Naive thymus-derived CD4-positive, alpha-beta T cell (primary cell): ENCODE results near the gene PGK2. TPM values are rescaled to one million over a fixed set of nuclear protein-coding genes. Genes with fewer than 3 reads are reported as not detected.

Experiments used
- ATAC-seq: fragments of 150-1000 bp; cut with Tn5 transposase; 2 replicates; pipeline ENCODE4 v1.10.0; 2021; ENCODE audit warnings: mild to moderate bottlenecking, moderate library complexity
- CTCF ChIA-PET: fragments of 350-600 bp; sonication (Branson Sonifier 250); formaldehyde crosslinking; loops from one replicate; lab custom pipeline; 2021; ENCODE audit warnings: antibody characterized with exemption; lab: Charles Lee
- POLR2A ChIA-PET: fragments of 350-600 bp; sonication (Branson Sonifier 250); formaldehyde crosslinking; loops from one replicate; lab custom pipeline; 2021; ENCODE audit warnings: antibody characterized with exemption, inconsistent platforms; lab: Charles Lee
- DNase-seq, 9 donors: peaks; one replicate each; pipeline versions ENCODE4 v3.0.0 to v3.0.0-alpha.2; 2020 to 2022; ENCODE audit warnings: mixed read lengths in 1 of 9
- H3K27ac ChIP-seq: one replicate; pipeline ENCODE4 v1.7.0; 2013; ENCODE audit warnings: mild to moderate bottlenecking, low read depth, low read length, moderate library complexity
- H3K27me3 ChIP-seq, 2 donors: one replicate each; pipeline ENCODE4 v1.7.0; 2013; ENCODE audit warnings: low read length in 2 of 2, mild to moderate bottlenecking in 2 of 2, moderate library complexity in 2 of 2; ENCODE audit not compliant: control insufficient read depth in 2 of 2, insufficient read depth in 2 of 2
- H3K36me3 ChIP-seq, 3 experiments: 1 replicate in 2 of 3; 2 replicates in 1 of 3; pipeline ENCODE4 v1.7.0; 2013; ENCODE audit warnings: low read length in 3 of 3, mild to moderate bottlenecking in 3 of 3, moderate library complexity in 1 of 3; ENCODE audit not compliant: insufficient read depth in 3 of 3, control insufficient read depth in 2 of 3
- H3K4me1 ChIP-seq, 2 donors: one replicate each; pipeline ENCODE4 v1.7.0; 2013; ENCODE audit warnings: low read length in 2 of 2, mild to moderate bottlenecking in 2 of 2, moderate library complexity in 1 of 2; ENCODE audit not compliant: control insufficient read depth in 2 of 2, insufficient read depth in 2 of 2
- H3K4me3 ChIP-seq: 2 replicates; pipeline ENCODE4 v1.7.0; 2013; ENCODE audit warnings: mild to moderate bottlenecking, low read length
- H3K9me3 ChIP-seq, 3 experiments: 1 replicate in 2 of 3; 2 replicates in 1 of 3; pipeline ENCODE4 v1.7.0; 2013; ENCODE audit warnings: low read length in 3 of 3; ENCODE audit not compliant: control insufficient read depth in 2 of 3
- H3K27ac Mint-ChIP-seq, 9 donors: one replicate each; pipeline ENCODE4 v1.8.0; 2020 to 2022; ENCODE audit warnings: mixed read lengths in 9 of 9, mild to moderate bottlenecking in 8 of 9, moderate library complexity in 5 of 9, inconsistent platforms in 2 of 9
- H3K27me3 Mint-ChIP-seq, 5 donors: one replicate each; pipeline ENCODE4 v1.8.0; 2021 to 2022; ENCODE audit warnings: mixed read lengths in 5 of 5, mild to moderate bottlenecking in 1 of 5
- H3K36me3 Mint-ChIP-seq, 5 donors: one replicate each; pipeline ENCODE4 v1.8.0; 2020 to 2022; ENCODE audit warnings: mixed read lengths in 5 of 5, mild to moderate bottlenecking in 3 of 5, inconsistent platforms in 1 of 5
- H3K4me1 Mint-ChIP-seq, 7 donors: one replicate each; pipeline ENCODE4 v1.8.0; 2020 to 2022; ENCODE audit warnings: mixed read lengths in 7 of 7, mild to moderate bottlenecking in 3 of 7, inconsistent platforms in 1 of 7
- H3K4me3 Mint-ChIP-seq, 10 donors: one replicate each; pipeline ENCODE4 v1.8.0; 2020 to 2022; ENCODE audit warnings: mild to moderate bottlenecking in 10 of 10, mixed read lengths in 10 of 10, moderate library complexity in 6 of 10, inconsistent platforms in 2 of 10
- H3K9me3 Mint-ChIP-seq, 11 donors: one replicate each; pipeline ENCODE4 v1.8.0; 2020 to 2022; ENCODE audit warnings: mixed read lengths in 11 of 11, mild to moderate bottlenecking in 4 of 11, inconsistent platforms in 1 of 11, moderate library complexity in 1 of 11
- intact Hi-C, 2 donors: fragments of 100-400 bp; cut with micrococcal nuclease; formaldehyde crosslinking; loops; one replicate each; pipeline ENCODE4 v1.15.1; 2023
- polyA plus RNA-seq, 2 donors: library from polyadenylated mRNA; unstranded; fragments of 300-500 nt; fragmentation: Illumina TruSeq; gene quantifications; one replicate each; pipeline ENCODE4 v1.2.3, GENCODE V29; 2021
- total RNA-seq, 6 experiments: library from RNA in 5 of 6; stranded (reverse) in 5 of 6; gene quantifications; 1 replicate in 5 of 6; 2 replicates in 1 of 6; pipeline ENCODE4 v1.2.3 and lab custom pipeline; 2021 to 2026

Gene PGK2
- total and polyA plus RNA-seq, 7 experiments from 2014 or later, result not detected

GRCh38 chr6:49782293-49782692 is 4.8 kb downstream of the PGK2 start:
- H3K27me3 Mint-ChIP-seq, result no peaks in the 10 kb centered on the region
- Histone ChIP-seq H3K4me3 (no peak overlapping the region), H3K9me3 (no peaks in the 10 kb centered on the region), H3K27ac (no peak overlapping the region), H3K27me3 (no peaks in the 10 kb centered on the region), H3K4me1 (no peaks in the 10 kb centered on the region), H3K36me3 (no peaks in the 10 kb centered on the region)
- no peak overlapping the region for H3K4me3 Mint-ChIP-seq
- no peak overlapping the region for H3K27ac Mint-ChIP-seq
- CTCF ChIA-PET, result no interaction called here
- no peaks in the 10 kb centered on the region for H3K4me1 Mint-ChIP-seq
- no peak for ATAC-seq
- DNase-seq, result no peak
- POLR2A ChIA-PET, result no interaction called here
- H3K36me3 Mint-ChIP-seq, result no peaks in the 10 kb centered on the region
- intact Hi-C loops, result no loop called here
- H3K9me3 Mint-ChIP-seq, result peaks cover 0 to 5% (median 0%) of the 10 kb centered on the region in 11 donors

DNA sequence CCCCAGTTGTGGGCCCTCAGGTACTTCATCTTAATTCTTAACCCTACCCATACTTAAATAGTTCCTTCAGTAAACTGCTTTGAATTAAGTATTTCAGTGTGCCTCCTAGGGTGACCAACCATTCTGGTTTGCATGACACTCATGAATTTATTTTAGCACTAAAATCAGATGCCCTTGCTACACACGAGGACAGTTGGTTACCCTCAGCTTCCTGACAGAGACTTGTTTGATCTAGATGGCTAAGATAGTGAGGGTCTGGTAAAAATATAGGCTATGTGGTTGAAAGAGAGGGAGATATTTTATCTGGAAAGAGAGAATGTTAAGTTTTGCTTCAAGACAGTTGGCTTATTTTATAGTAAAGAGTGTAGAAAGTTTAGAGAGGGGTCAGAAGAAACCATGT is 10.6 kb downstream of the PGK2 start:
- H3K36me3 ChIP-seq, result no peaks in the 10 kb centered on the region
- no peaks in the 10 kb centered on the region for H3K27me3 ChIP-seq
- Mint-ChIP-seq H3K27ac (no peak overlapping the region), H3K4me1 (no peaks in the 10 kb centered on the region), H3K9me3 (peaks cover 0 to 7% (median 2%) of the 10 kb centered on the region in 11 donors), H3K4me3 (no peak overlapping the region), H3K27me3 (no peaks in the 10 kb centered on the region), H3K36me3 (peaks cover 0 to 5% (median 0%) of the 10 kb centered on the region in 5 donors)
- no peak overlapping the region for H3K4me3 ChIP-seq
- ATAC-seq (no peak), DNase-seq (no peak)
- H3K27ac ChIP-seq, result no peak overlapping the region
- H3K9me3 ChIP-seq, result no peaks in the 10 kb centered on the region
- no peaks in the 10 kb centered on the region for H3K4me1 ChIP-seq
- CTCF ChIA-PET, result no interaction called here
- intact Hi-C loops, result no loop called here
- POLR2A ChIA-PET, result no interaction called here

DNA sequence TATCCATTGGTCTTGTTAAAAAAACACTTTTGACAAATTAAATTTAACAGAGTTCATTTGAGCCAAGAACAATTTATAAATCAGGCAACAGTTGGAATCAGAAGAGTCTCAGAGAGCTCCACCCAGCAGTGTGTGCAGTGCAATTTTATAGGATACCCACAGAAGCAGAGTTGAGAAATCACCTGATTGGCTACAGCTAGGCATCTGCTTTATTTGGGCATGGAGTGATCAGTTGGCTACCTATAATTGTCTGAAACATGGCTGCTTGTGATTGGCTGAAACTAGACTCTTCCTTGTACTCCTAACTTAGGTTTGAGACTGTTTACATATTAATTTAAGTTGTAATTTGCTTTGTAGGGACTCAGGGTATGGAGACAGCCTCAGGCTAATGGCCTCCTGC is 12.0 kb downstream of the PGK2 start:
- no peak overlapping the region for H3K27ac Mint-ChIP-seq
- peaks cover 0 to 5% (median 0%) of the 10 kb centered on the region in 5 donors for H3K36me3 Mint-ChIP-seq
- ATAC-seq (no peak), DNase-seq (no peak)
- Histone ChIP-seq H3K27ac (no peak overlapping the region), H3K9me3 (no peaks in the 10 kb centered on the region), H3K4me1 (no peaks in the 10 kb centered on the region), H3K27me3 (no peaks in the 10 kb centered on the region), H3K4me3 (no peak overlapping the region), H3K36me3 (no peaks in the 10 kb centered on the region)
- peaks cover 0 to 7% (median 2%) of the 10 kb centered on the region in 11 donors for H3K9me3 Mint-ChIP-seq
- intact Hi-C loops, result no loop called here
- POLR2A ChIA-PET, result no interaction called here
- H3K4me3 Mint-ChIP-seq, result no peak overlapping the region
- H3K27me3 Mint-ChIP-seq, result no peaks in the 10 kb centered on the region
- CTCF ChIA-PET, result no interaction called here
- H3K4me1 Mint-ChIP-seq, result no peaks in the 10 kb centered on the region

DNA sequence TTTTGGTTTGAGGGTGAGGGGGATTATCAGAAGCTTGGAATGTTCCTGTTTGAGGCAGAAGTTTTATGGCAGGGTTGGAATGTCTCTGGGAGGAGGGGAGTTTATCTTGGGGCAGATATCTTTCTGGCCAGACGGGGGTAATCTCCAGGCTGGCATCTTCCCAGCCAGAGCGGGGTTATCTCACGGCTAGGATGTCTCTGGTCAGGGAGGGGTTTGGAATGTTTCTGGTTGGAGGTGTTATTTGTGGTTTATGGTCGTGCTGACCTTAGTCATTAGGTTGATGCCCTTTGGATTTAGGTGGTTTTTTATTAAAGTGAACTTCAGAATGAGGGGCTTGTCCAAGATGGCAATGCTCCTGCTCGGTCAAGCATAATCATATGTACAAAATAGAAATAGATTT is 14.8 kb downstream of the PGK2 start:
- Mint-ChIP-seq H3K27me3 (no peaks in the 10 kb centered on the region), H3K9me3 (peaks cover 0 to 7% (median 2%) of the 10 kb centered on the region in 11 donors), H3K4me3 (no peak overlapping the region), H3K4me1 (no peaks in the 10 kb centered on the region), H3K27ac (no peak overlapping the region), H3K36me3 (peaks cover 0 to 5% (median 0%) of the 10 kb centered on the region in 5 donors)
- no peaks in the 10 kb centered on the region for H3K4me1 ChIP-seq
- CTCF ChIA-PET, result no interaction called here
- no peaks in the 10 kb centered on the region for H3K9me3 ChIP-seq
- no peak overlapping the region for H3K27ac ChIP-seq
- no peak overlapping the region for H3K4me3 ChIP-seq
- ATAC-seq (no peak), DNase-seq (no peak)
- intact Hi-C loops, result no loop called here
- no peaks in the 10 kb centered on the region for H3K36me3 ChIP-seq
- no peaks in the 10 kb centered on the region for H3K27me3 ChIP-seq
- POLR2A ChIA-PET, result no interaction called here

- H3K36me3 ChIP-seq, result no peaks in the 10 kb centered on the region
- no peak for ATAC-seq
- H3K4me3 ChIP-seq, result no peak overlapping the region
- H3K36me3 Mint-ChIP-seq, result no peaks in the 10 kb centered on the region
- no peak overlapping the region for H3K4me3 Mint-ChIP-seq
- POLR2A ChIA-PET, result no interaction called here
- no peaks in the 10 kb centered on the region for H3K27me3 ChIP-seq
- DNase-seq, result no peak
- intact Hi-C loops, result no loop called here
- H3K9me3 Mint-ChIP-seq, result peaks cover 0 to 17% (median 2%) of the 10 kb centered on the region in 11 donors
- H3K9me3 ChIP-seq, result no peaks in the 10 kb centered on the region
- H3K27me3 Mint-ChIP-seq, result no peaks in the 10 kb centered on the region
- no peaks in the 10 kb centered on the region for H3K4me1 ChIP-seq
- no peaks in the 10 kb centered on the region for H3K4me1 Mint-ChIP-seq
- CTCF ChIA-PET, result no interaction called here
- H3K27ac ChIP-seq, result no peak overlapping the region
- no peak overlapping the region for H3K27ac Mint-ChIP-seq
Observed at GRCh38 chr6:49766762-49767161, 20.3 kb downstream of the PGK2 start.

DNA sequence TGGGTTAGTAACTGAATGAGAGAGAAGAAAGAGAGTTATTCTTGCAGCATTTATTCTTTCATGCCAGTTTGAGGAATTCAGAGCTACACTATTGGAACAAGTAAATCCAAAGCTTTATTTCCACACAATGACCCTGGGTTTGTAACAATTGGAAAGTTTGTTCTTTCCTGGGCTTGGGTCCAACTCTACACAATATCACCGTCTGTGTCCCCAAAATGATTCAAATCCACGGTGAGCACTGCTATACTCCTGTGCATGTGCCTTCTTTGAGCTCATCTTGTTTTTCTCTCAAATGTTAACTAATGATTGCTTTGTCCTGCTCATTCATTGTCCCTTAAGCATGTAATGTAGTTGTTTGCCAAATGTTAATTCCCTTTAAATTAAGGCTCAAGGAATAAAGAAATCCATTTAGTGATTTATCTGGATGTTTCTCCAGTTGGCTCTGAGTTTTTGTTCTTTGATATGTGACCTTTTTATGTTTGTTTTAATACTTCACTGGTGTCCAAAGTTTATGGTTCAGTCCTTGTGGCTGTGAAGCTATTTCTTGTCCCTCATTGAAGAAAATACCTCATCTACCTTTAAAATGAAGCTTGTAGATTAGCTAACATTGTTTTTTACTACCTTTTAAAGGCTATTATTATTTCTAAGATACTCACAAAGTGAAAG is 22.4 kb downstream of the PGK2 start:
- Mint-ChIP-seq H3K36me3 (no peaks in the 10 kb centered on the region), H3K4me1 (no peaks in the 10 kb centered on the region), H3K27ac (no peak overlapping the region), H3K27me3 (no peaks in the 10 kb centered on the region), H3K4me3 (no peak overlapping the region), H3K9me3 (peaks cover 0 to 17% (median 2%) of the 10 kb centered on the region in 11 donors)
- Histone ChIP-seq H3K4me1 (no peaks in the 10 kb centered on the region), H3K9me3 (no peaks in the 10 kb centered on the region), H3K36me3 (no peaks in the 10 kb centered on the region), H3K27ac (no peak overlapping the region), H3K27me3 (no peaks in the 10 kb centered on the region), H3K4me3 (no peak overlapping the region)
- POLR2A ChIA-PET, result no interaction called here
- no peak for ATAC-seq
- no peak for DNase-seq
- CTCF ChIA-PET, result no interaction called here
- intact Hi-C loops, result no loop called here

GRCh38 chr6:49744259-49744658 is 42.8 kb downstream of the PGK2 start, which contains the start of gene CRISP3:
TSS of gene CRISP3 (minus strand) at chr6:49744388. CDS start at chr6:49744367, 21 bp downstream.
- POLR2A ChIA-PET, result no interaction called here
- ATAC-seq, result no peak

More at GRCh38 chr6:49744259-49744658, 42.8 kb downstream of the PGK2 start, which contains the start of gene CRISP3:
- no peaks in the 10 kb centered on the region for H3K27me3 ChIP-seq
- no peak within 1 kb of the TSS for H3K4me3 Mint-ChIP-seq
- no peak within 1 kb of the TSS for H3K27ac ChIP-seq
- no peaks in the 10 kb centered on the region for H3K36me3 Mint-ChIP-seq
- no peak within 1 kb of the TSS for H3K4me3 ChIP-seq
- CTCF ChIA-PET, result no interaction called here
- no peak within 1 kb of the TSS for H3K27ac Mint-ChIP-seq
- H3K9me3 ChIP-seq, result no peaks in the 10 kb centered on the region
- peaks cover 0 to 7% (median 1%) of the 10 kb centered on the region in 11 donors for H3K9me3 Mint-ChIP-seq
- DNase-seq, result no peak
- no peaks in the 10 kb centered on the region for H3K36me3 ChIP-seq
- intact Hi-C loops, result no loop called here
- H3K27me3 Mint-ChIP-seq, result no peaks in the 10 kb centered on the region
- H3K4me1 Mint-ChIP-seq, result no peaks in the 10 kb centered on the region
- no peaks in the 10 kb centered on the region for H3K4me1 ChIP-seq
